Esophagus muscularis mucosa (tissue), 4 donors: Measurements from ENCODE around the gene ANKRD13B. TPM values are rescaled to one million over a fixed set of nuclear protein-coding genes. Genes with fewer than 3 reads are reported as not detected.

Source experiments
- DNase-seq: peaks from one replicate; pipeline ENCODE4 v3.0.0-alpha.2; 2017; ENCODE audit errors: extremely low spot score
- H3K27ac ChIP-seq, 4 donors: fragments of 200-600 bp; sonication (generic); replicated peaks in 1 of 4; 1 replicate in 3 of 4; 2 replicates in 1 of 4; pipeline ENCODE4 v1.5.1; 2016 to 2019; ENCODE audit warnings: mild to moderate bottlenecking in 1 of 4
- H3K27me3 ChIP-seq, 4 donors: fragments of 200-600 bp; sonication (generic); one replicate each; pipeline versions ENCODE4 v1.5.1 to v1.6.0; 2016 to 2019
- H3K36me3 ChIP-seq, 4 donors: fragments of 200-600 bp; sonication (generic); one replicate each; pipeline ENCODE4 v1.5.1; 2016 to 2019
- H3K4me1 ChIP-seq, 4 donors: fragments of 200-600 bp; sonication (generic); one replicate each; pipeline ENCODE4 v1.5.1; 2016 to 2019
- H3K4me3 ChIP-seq, 4 donors: fragments of 200-600 bp; sonication (generic); 1 replicate in 2 of 4; 2 replicates in 2 of 4; pipeline ENCODE4 v1.5.1; 2016 to 2019; ENCODE audit warnings: mild to moderate bottlenecking in 4 of 4, moderate library complexity in 1 of 4
- H3K9me3 ChIP-seq, 4 donors: fragments of 200-600 bp; sonication (generic); 1 replicate in 3 of 4; 2 replicates in 1 of 4; pipeline ENCODE4 v1.5.1; 2016 to 2019
- CTCF ChIP-seq, 3 experiments: fragments of 200-600 bp in 2 of 3; fragments of 450-650 bp in 1 of 3; sonication (generic) in 2 of 3; IDR thresholded peaks; one replicate each; pipeline ENCODE4 v1.5.1; 2017 to 2019; ENCODE audit warnings: antibody characterized with exemption in 3 of 3, mild to moderate bottlenecking in 2 of 3, moderate library complexity in 1 of 3
- EP300 ChIP-seq: sonication (generic); formaldehyde crosslinking; IDR thresholded peaks from one replicate; pipeline ENCODE4 v1.6.1; 2017; ENCODE audit warnings: antibody characterized with exemption
- POLR2A ChIP-seq: fragments of 450-650 bp; IDR thresholded peaks from one replicate; pipeline ENCODE4 v1.6.1; 2017; ENCODE audit warnings: antibody characterized with exemption, moderate library complexity, mild to moderate bottlenecking, low read depth
- POLR2AphosphoS5 ChIP-seq, 2 donors: sonication (generic); formaldehyde crosslinking; IDR thresholded peaks; one replicate each; pipeline ENCODE4 v1.6.1; 2017; ENCODE audit warnings: antibody characterized with exemption in 2 of 2
- WGBS: methylation state at CpG from one replicate; pipeline ENCODE4 v1.1.5; 2018; 5-methylcytosine and 5-hydroxymethylcytosine counted together
- intact Hi-C: fragments of 100-400 bp; cut with DNase I; formaldehyde crosslinking; loops from one replicate; pipeline ENCODE4 v1.15.1; 2023
- total RNA-seq, 4 donors: library from RNA; depleted of rRNA; stranded (reverse); fragments of >200 nt; gene quantifications; one replicate each; pipeline versions ENCODE4 v1.1.0 to v1.2.1, GENCODE V29; 2016

ANKRD13B gene
- total RNA-seq, 4 donors from 2014 or later = 8.0 to 16.1 (median 13.4) TPM

- H3K27me3 ChIP-seq = no peaks in the 10 kb centered on the region
- H3K4me3 ChIP-seq = no peak overlapping the region
- peaks cover 0 to 6% (median 0%) of the 10 kb centered on the region in 4 donors for H3K36me3 ChIP-seq
- peaks cover under 1 to 3% (median 2%) of the 10 kb centered on the region in 4 donors for H3K4me1 ChIP-seq
- intact Hi-C loops = no loop called here
- whole genome bisulfite sequencing = 82% methylated on average over 10 of the region's 29 CpGs
- H3K27ac ChIP-seq = no peak overlapping the region
- H3K9me3 ChIP-seq = no peaks in the 10 kb centered on the region
- no peak for DNase-seq
- TF ChIP-seq CTCF (IDR thresholded peaks at IDR 0.05) = no peak
- no peak for TF ChIP-seq POLR2A
- TF ChIP-seq POLR2AphosphoS5 (IDR thresholded peaks at IDR 0.05) = no peak
- no peak for TF ChIP-seq EP300
Observed at GRCh38 chr17:29607557-29608195, 14.7 kb downstream of the ANKRD13B start.

- DNase-seq = no peak
- H3K36me3 ChIP-seq = peaks cover 0 to 6% (median 0%) of the 10 kb centered on the region in 4 donors
- H3K27ac ChIP-seq = no peak overlapping the region
- no peaks in the 10 kb centered on the region for H3K27me3 ChIP-seq
- no peak overlapping the region for H3K4me3 ChIP-seq
- H3K9me3 ChIP-seq = no peaks in the 10 kb centered on the region
- peaks cover 14 to 16% (median 15%) of the 10 kb centered on the region in 4 donors for H3K4me1 ChIP-seq
- WGBS = 84% methylated on average over 10 of the region's 15 CpGs
- no peak for TF ChIP-seq POLR2A
- no peak for TF ChIP-seq EP300
- TF ChIP-seq CTCF (IDR thresholded peaks at IDR 0.05) = no peak
- TF ChIP-seq POLR2AphosphoS5 (IDR thresholded peaks at IDR 0.05) = no peak
- intact Hi-C loops = no loop called here
Observed at GRCh38 chr17:29608986-29609385, 16.1 kb downstream of the ANKRD13B start.

GRCh38 chr17:29610395-29610794 is 17.5 kb downstream of the ANKRD13B start:
- Histone ChIP-seq H3K36me3 (peaks cover 0 to 6% (median 0%) of the 10 kb centered on the region in 4 donors), H3K9me3 (no peaks in the 10 kb centered on the region), H3K27ac (no peak overlapping the region), H3K4me3 (no peak overlapping the region), H3K4me1 (peaks cover 28 to 30% (median 29%) of the 10 kb centered on the region in 4 donors), H3K27me3 (no peaks in the 10 kb centered on the region)
- no peak for TF ChIP-seq POLR2A
- no peak for TF ChIP-seq EP300
- no peak for TF ChIP-seq POLR2AphosphoS5 (IDR thresholded peaks at IDR 0.05)
- TF ChIP-seq CTCF (IDR thresholded peaks at IDR 0.05) = no peak
- no peak for DNase-seq
- intact Hi-C loops = loop anchor here (10.0 kb wide), 1 partner anchor 164 kb away; no protein-coding TSS in a partner anchor
- 81% methylated on average over 3 of the region's 3 CpGs for WGBS

DNA sequence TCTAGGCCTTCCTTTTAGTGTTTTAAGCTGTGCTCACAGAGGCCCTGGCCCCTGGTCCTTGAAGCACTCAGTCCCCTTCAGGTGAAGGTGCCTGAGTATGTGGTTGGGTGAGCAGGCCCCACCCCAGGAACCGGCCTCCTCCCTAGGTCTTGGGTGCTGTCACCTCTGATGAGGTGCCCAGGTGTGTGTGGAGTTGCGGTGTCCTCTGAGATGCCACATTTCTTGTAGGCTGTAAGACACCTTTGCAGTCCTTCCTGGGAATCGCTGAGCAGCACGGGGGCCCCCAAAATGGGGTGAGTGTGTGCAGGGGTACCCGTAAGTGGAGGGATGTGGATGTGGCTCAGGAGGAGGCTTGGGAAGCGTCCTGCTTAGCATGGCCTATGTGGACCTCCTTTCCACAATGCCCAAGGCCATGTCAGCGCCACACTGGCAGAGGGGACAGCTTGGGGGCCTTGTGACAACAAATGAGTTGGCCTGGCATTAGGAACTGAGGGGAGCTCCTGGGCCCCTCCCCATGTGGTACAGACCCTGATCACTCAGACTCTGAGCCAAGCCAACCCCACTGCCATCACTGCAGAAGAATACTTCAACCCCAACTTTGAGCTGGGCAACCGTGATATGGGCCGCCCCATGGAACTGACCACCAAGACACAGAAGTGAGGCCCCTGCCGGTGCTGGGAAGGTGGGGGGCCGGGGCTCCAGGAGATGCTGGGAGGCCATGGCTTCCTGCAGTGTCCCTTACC is 18.6 kb downstream of the ANKRD13B start:
- H3K36me3 ChIP-seq = peaks cover 0 to 6% (median 0%) of the 10 kb centered on the region in 4 donors
- peaks cover 39 to 41% (median 40%) of the 10 kb centered on the region in 4 donors for H3K4me1 ChIP-seq
- no peak overlapping the region for H3K27ac ChIP-seq
- no peak for DNase-seq
- TF ChIP-seq EP300 (no peak), POLR2AphosphoS5 (IDR thresholded peaks at IDR 0.05) (no peak), POLR2A (no peak), CTCF (IDR thresholded peaks at IDR 0.05) (no peak)
- intact Hi-C loops = loop anchor here (10.0 kb wide), 1 partner anchor 163 kb away; no protein-coding TSS in a partner anchor
- WGBS = 99% methylated on average over 7 of the region's 11 CpGs
- no peaks in the 10 kb centered on the region for H3K9me3 ChIP-seq
- no peaks in the 10 kb centered on the region for H3K27me3 ChIP-seq
- H3K4me3 ChIP-seq = no peak overlapping the region
